ENCODE results near the gene DMRTB1.

DMRTB1 gene

GRCh38 chr1:53511323-53511932, 52.2 kb downstream of the DMRTB1 start:
- no peak for DNase-seq

DNA sequence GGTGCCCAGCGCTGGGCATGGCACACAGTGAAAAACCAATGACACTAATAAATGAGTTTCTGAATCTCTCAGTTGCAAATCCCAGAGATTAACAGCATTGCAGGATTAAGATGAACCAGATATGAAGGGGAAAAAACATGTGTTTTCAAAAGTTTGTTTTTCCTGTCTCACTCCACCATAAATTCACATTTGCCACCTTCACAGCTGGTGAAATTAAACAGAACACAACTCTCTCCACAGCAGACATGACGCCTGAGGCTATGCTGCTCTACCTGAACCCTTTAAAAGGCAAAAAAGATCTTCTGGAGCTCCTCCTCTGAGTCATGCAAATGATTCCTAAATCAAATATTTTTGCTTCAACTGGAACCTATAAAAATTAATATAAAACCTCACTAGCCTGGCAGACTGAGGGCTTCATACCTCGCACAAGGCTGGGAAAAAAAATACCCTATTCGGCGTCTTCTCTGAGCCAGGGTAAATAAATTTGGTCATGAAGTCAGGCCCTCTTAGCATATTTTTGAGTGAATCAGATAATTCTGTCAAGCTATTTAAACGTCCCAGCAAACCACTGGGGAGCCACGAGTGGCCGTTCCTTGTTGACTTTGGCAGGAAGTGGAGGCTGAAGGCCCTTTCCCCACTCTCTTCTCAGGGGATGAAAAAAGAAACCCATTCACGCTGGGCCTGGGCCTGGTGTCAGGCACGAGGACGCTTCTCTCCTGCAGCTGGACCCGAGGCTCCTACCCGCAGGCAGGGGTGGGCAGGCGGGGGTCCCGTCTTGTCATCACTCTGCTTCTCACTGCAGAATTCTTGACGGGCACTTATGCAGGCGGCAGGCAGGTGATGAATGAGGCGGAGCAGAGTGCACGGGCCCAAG, 53.0 kb downstream of the DMRTB1 start:
- DNase-seq, result no peak

GRCh38 chr1:53512807-53513755, 53.9 kb downstream of the DMRTB1 start:
- DNase-seq, result no peak

DNA sequence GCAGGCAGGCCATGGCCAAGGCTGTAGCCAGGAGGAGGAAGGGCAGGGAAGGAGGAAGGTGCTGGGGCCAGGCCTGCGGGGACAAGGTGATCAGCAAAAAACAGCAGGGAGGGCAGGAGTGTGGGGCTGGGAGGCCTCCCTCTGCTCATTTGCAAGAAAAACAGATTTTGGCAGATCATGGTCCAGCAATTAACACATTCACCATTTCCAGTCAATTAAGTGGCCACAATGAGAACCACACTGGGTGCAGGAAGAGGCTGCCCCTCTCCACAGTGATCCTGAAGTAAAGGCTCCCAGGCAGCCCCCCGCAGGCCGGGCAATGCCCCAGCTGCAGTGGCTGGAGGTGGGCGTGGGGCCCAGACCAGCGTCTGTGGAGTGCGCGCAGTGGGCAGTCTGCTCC, 54.6 kb downstream of the DMRTB1 start:
- no peak for DNase-seq

- DNase-seq, result no peak
These were observed 55.2 kb downstream of the DMRTB1 start for GRCh38 chr1:53514436-53514835.

DNA sequence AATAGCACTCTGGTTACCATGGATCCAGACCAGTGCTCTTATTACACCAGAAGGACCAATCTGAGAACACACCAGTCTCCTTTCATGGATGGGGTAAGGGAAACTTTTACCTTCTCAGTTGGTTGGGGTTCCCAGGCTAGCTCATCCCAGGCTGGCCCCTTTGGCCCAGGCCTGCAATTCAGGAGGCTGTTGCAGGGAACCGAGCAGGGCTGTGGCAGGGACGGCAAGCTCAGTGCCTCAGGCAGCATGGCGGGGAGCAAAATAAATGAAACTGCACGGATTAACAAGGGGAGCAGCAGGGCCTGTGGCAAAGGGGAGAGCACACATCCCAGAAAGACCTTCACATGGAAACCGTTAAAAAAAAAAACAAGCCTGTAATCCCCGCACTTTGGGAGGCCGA, 57.0 kb downstream of the DMRTB1 start:
- no peak for DNase-seq

Measured in stimulated activated CD4-positive, alpha-beta T cell treated with anti-CD3 and anti-CD28 coated beads, Interleukin-1b, Interleukin-23, amount 100 ng/mL, for 48 hours (primary cell).